Mucosa of gallbladder (tissue), 1 donor: ENCODE results near the gene ANXA9. TPM values are rescaled to one million over a fixed set of nuclear protein-coding genes. Genes with fewer than 3 reads are reported as not detected.

Experiments
- DNase-seq: peaks from one replicate; pipeline ENCODE4 v3.0.0-alpha.2; 2020; ENCODE audit warnings: low spot score
- total RNA-seq: library from RNA; stranded (reverse); gene quantifications from one replicate; pipeline ENCODE4 v1.2.1, GENCODE V29; 2021
- donor health status: DM: no; HTN: no; CAD: no.

Gene ANXA9
- total RNA-seq, 1 donor from 2014 or later: 25.1 TPM

- peak; percentile 79 for DNase-seq
These were observed 7.3 kb upstream of the ANXA9 start, which contains the start of gene CERS2 for GRCh38 chr1:150974580-150975478. Gene CERS2 (minus strand): TSS chr1:150974835. CDS start chr1:150969090, 5,745 bp downstream.

DNA sequence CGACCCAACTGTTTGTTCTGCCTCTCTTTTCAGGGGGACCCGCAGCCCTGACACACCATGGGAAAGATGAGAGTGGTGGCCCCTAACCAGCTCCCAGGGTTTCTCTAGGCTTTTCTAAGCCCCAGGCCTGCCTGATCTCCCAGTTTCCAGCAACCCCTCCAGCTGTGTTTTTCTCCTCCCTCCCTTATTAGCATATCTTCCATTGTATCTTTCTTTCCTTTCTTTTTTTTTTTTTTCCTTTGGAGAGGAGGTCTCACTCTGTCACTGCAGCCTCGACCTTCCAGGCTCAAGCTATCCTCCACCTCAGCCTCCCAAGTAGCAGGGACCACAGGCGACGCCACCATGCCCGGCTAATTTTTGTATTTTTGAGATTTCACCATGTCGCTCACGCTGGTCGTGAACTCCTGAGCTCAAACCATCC lies 5.7 kb upstream of the ANXA9 start:
- no peak for DNase-seq

GRCh38 chr1:150976879-150977694 lies 5.0 kb upstream of the ANXA9 start:
- DNase-seq: peak; percentile 92

DNA sequence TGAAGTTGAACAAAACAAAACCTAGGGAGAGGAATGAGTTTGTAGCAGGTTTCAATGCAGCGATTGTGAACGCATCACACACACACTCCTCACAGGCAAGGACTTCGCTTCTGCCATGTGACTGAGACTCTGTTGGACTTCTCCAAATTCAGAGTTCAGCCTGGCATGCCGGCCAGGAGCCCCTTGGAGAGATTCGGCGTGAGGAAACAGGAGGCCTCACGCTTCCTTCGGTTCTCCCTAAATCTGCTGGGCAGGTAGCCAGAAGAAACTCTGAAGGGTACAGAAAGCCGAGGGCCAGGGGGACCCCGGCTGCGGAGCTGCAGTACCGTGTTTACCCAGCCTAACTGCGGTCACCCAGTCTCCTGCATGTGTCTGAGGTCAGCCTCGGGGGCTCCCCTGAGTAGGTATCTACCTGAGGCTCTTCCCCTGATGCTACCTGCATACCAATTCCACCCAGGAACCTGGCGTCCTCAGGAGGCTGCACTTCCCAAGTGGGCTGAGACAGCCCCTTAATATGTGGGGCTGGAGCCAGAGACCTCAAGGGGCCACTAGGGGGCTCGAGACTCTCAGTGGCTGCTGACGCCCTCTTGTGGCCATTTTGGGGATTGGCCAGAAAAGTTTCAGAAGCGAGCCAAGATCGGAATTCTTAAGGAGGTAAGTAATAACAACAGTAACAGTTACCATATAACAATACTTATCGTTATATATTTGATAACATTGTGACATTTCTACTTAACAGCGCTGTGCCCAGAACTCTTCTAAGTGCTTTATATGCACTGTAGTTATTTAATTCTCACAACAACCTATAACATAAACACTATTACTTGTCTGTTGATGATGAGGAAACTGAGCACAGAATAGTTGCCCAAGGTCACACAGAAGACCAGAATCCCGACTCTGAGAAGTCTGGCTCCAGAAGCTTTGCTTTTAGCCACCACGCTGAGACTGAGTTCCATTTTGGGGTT lies 2.7 kb upstream of the ANXA9 start:
- peak; percentile 92 for DNase-seq

DNA sequence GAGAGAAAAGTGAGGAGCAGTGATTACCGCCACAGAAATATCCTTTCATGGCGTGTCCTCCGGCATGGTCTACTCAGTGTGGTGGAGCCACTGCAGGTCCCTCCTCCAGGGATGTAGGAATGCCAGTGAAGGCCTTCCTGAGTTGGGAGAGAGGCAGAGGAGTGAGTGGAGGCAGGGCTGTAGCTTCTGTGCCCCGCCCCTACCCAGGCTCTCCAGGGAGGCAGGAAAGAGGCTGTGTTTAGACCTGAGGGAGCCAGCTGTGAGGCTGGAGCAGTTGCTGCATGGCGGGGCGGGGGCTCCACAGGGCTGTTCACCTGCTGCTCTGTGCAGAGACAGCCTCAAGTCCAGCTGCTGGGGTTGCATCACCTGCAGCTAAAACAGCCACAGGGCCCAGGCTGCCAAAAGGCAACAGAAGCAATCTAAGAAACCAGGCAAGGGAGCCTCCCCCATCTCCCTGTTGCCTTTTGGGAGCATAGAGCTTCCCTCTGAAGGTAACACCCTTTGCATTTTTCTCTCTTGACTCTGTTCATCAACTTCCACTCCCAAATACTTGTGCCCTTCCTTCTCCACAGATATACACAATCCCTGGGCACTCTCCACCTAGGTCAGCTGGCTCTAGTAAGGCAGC lies 801 bp upstream of the ANXA9 start:
- peak; percentile 53 for DNase-seq

- DNase-seq: no peak
These were observed 3.2 kb downstream of the ANXA9 start for GRCh38 chr1:150985179-150985825.

DNA sequence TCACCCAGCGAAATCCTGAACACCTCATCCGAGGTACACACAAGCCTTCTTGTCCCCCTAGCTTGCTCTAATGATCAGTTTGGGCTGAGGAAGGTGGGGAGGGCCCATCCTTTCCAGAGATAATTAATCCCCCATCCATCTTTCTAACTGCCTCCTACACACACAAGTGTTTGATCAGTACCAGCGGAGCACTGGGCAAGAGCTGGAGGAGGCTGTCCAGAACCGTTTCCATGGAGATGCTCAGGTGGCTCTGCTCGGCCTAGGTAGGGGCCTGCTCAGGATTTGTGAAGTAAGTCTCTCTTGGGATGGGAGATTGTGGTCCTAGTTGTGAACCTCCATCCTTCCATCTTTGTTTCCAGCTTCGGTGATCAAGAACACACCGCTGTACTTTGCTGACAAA lies 5.8 kb downstream of the ANXA9 start:
- DNase-seq: no peak

- DNase-seq: no peak
These were observed 10.5 kb downstream of the ANXA9 start for GRCh38 chr1:150992626-150993025.

DNA sequence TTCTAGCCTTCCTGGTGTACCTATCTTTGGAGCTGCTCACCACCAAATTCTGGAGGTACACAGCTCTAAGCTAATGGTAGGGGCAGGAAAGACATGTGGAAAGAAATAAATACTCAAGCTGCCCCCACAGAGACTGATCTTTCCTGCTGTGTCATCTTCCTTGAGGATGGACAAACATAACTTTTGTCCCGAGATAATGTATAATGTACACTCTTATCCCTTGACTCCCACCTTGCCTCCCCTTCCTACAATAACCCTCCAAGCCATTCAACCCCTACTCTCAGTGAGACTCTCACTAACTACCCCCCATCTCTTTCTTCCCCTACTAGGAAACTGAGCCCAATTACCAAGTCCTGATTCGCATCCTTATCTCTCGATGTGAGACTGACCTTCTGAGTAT lies 12.2 kb downstream of the ANXA9 start:
- no peak for DNase-seq

DNA sequence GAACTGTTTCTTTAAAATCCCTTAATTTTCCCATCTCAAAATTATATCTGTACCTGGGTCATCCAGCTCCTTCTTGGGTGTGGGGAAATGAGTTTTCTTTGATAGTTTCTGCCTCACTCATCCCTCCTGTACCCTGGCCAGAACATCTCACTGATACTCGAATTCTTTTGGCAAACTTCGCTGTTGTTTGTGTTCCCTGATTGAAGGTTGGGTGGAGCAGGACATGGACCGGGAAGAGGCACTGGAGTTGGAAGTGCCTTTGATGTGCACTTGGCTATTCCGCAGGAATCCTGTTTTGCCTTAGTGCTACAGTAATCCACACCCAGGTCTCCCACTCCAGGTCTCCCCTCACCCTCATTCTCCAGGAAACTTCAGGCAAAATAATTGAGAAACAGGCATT lies 13.4 kb downstream of the ANXA9 start:
- DNase-seq: no peak

DNA sequence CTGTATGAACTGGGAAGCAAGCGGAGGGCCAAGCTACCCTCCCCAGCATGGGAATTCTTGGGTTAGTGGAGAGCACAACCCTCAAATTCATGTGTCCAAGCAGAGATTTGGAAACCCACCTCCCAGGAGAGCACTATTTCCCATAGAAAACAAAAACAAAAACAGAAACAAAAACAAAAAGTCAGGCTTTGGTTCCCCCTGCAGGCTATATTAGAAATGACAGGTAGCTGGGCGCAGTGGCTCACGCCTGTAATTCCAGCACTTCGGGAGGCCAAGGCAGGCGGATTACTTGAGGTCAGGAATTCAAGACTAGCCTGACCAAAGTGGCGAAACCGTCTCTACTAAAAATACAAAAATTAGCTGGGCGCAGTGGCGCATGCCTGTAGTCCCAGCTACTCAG lies 13.8 kb downstream of the ANXA9 start:
- DNase-seq: peak; percentile 36

DNA sequence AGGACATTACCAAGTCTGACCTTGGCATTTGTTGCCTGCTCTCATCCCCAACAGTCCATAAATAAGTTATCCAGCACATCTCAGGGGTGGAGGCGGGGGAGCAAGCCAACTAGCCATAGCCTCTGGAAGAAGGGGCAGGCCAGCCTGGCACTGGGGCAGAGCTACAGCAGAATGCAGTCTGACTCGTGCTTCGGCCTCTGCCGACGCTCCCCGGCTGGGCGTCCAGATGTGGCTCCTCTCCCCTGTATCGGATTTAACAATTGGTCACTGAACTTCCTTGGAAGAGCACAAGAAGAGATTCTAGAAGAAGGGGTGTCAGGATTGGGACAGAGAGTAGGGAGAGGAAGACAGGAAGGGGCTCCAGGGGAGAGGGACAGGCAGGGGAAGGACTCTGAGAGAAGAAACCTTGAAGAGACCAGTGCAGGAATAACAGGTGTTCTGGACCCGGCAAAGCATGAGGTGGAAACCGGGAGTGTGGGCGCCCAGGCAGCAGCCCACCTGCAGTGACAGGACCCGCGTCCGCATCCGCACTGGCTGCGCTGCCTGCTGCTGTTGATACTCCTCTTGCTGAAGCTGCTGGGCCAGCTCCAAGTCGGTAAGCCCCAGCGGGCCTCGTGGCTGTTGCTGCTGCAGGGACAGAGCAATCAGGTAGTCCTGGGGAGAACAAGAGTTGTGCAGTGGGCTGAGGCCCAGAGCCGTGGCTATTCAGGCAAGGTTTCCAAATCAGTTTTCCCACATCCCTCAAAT lies 15.2 kb downstream of the ANXA9 start:
- DNase-seq: no peak

DNA sequence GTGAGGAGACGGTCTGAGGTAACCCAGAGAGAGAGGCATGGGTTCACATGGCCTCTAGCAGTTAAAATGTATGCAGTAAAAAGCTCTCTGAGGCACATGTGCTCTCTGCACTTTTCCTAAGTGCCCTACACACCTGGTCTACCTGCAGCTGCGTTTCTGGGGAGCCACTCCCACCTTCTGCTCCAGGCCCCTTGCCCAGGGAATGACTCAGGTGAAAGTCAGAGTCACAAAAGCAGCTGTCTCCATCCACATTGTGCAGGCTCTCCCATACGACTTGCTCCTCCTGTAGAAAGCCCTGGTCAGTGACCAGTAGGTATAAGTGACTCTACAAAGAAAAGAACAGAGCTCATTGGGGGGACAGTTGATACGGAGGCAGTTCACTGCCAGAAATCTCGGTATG lies 15.9 kb downstream of the ANXA9 start:
- no peak for DNase-seq

GRCh38 chr1:150999051-150999674 lies 17.1 kb downstream of the ANXA9 start:
- no peak for DNase-seq

- DNase-seq: no peak
These were observed 17.8 kb downstream of the ANXA9 start for GRCh38 chr1:150999926-151000325.

DNA sequence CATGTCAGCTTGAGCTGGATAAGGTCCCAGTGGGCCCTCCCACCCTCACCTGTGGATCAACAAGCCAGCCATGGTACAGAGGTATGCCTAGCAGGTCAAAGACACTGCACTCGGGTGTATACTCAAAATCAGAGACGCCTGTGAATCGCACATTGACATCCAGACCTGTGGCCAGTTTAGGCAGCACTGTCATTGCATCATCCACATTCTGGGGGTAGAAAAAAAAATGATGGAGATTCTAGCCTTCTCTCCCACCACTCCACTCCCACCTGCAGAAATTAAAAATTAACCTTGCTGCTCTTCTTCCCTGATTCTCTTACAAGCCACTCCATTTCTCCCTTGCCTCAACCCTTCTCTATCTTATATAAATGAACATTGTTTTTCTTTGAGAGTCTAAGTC lies 18.3 kb downstream of the ANXA9 start:
- DNase-seq: no peak

GRCh38 chr1:151001602-151002001 lies 19.5 kb downstream of the ANXA9 start:
- no peak for DNase-seq

DNA sequence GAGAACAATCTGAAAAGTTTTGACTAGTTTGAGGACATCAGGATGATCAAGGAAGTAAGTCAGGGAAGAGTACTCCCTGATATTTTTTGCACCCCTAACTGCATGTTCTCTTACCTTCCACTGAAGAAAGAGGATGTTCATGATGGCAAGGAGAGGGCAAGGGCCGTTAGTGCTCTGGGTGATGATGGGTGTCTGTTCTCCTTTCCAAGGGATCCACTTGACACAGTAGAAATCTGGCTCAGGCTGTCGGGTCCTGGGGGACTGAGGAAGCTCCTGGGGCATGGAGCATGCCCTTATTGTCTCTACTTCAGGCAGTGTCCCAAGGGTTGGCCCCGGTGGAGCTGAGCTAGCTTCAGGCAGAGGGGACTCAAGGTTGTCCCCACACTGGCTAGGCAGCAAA lies 20.0 kb downstream of the ANXA9 start:
- DNase-seq: no peak

DNA sequence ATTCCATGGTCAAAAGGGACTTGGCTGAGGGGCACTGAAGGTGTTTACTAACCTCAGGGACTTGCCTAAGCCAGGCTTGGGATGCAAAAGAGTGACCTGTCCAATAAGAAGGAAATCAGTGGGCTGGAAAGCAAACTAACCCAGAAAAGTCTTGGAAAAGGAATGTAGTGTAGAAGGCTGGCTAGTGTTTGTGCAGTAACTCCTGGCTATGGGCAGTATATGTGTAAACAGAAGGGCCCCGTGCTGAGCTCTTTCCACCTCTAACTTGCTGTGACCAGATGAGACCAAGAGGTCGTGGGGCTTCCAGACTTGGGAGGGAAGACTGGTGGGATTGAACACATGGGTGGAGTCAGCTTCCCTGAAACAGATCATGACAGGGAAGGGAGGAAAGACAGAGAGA lies 20.5 kb downstream of the ANXA9 start:
- no peak for DNase-seq
